GM21526 (cell line): ENCODE results near the gene ZDHHC1.
"Not testable (repeated sequence)": the region's sequence is repeated elsewhere in the genome, so short reads cannot be mapped to it uniquely, and the experiment has no call there.

Source experiments
- ATAC-seq: cut with Tn5 transposase; IDR thresholded peaks from one replicate; pipeline ENCODE4 v1.9.1; 2021; ENCODE audit warnings: moderate library complexity; ENCODE audit not compliant: unreplicated experiment, low FRiP score

Gene ZDHHC1

GRCh38 chr16:67378642-67379041 is 37.6 kb downstream of the ZDHHC1 start:
- ATAC-seq, result no peak

GRCh38 chr16:67376012-67376411 is 40.3 kb downstream of the ZDHHC1 start:
- ATAC-seq, result not testable (repeated sequence)

GRCh38 chr16:67372664-67373063 is 43.6 kb downstream of the ZDHHC1 start:
- ATAC-seq, result no peak

- ATAC-seq, result no peak
Observed at GRCh38 chr16:67370661-67371060, 45.6 kb downstream of the ZDHHC1 start.

- ATAC-seq, result no peak
Observed at GRCh38 chr16:67364600-67365235, 51.6 kb downstream of the ZDHHC1 start.

- no peak for ATAC-seq
Observed at GRCh38 chr16:67361038-67361437, 55.2 kb downstream of the ZDHHC1 start.

GRCh38 chr16:67359540-67360269 is 56.6 kb downstream of the ZDHHC1 start:
- ATAC-seq, result not testable (repeated sequence)

GRCh38 chr16:67357561-67357960 is 58.7 kb downstream of the ZDHHC1 start:
- no peak for ATAC-seq

- no peak for ATAC-seq
Observed at GRCh38 chr16:67356396-67356795, 59.9 kb downstream of the ZDHHC1 start.

GRCh38 chr16:67352463-67352862 is 63.8 kb downstream of the ZDHHC1 start:
- not testable (repeated sequence) for ATAC-seq

- no peak for ATAC-seq
Observed at GRCh38 chr16:67350324-67350723, 66.0 kb downstream of the ZDHHC1 start.

GRCh38 chr16:67349172-67349571 is 67.1 kb downstream of the ZDHHC1 start:
- ATAC-seq, result no peak

GRCh38 chr16:67346341-67346740 is 69.9 kb downstream of the ZDHHC1 start:
- ATAC-seq, result no peak

- no peak for ATAC-seq
Observed at GRCh38 chr16:67345401-67345800, 70.9 kb downstream of the ZDHHC1 start.
